Neural crest cell (in vitro differentiated cells): ENCODE data around the gene TMA16. TPM values are rescaled to one million over a fixed set of nuclear protein-coding genes. Genes with fewer than 3 reads are reported as not detected.

Experiments
- DNase-seq: peaks from one replicate; pipeline ENCODE4 v3.0.0; 2021; ENCODE audit warnings: low read depth, mixed read lengths, low spot score
- H3K27ac Mint-ChIP-seq: one replicate; pipeline ENCODE4 v1.8.0; 2021; ENCODE audit warnings: mild to moderate bottlenecking, mixed read lengths; ENCODE audit not compliant: unreplicated experiment
- H3K27me3 Mint-ChIP-seq: 2 replicates; pipeline ENCODE4 v1.8.0; 2021; ENCODE audit warnings: low read depth, mild to moderate bottlenecking, mixed read lengths
- H3K36me3 Mint-ChIP-seq: 2 replicates; pipeline ENCODE4 v1.8.0; 2021; ENCODE audit warnings: low read depth, mild to moderate bottlenecking, mixed read lengths
- H3K4me1 Mint-ChIP-seq: 2 replicates; pipeline ENCODE4 v1.8.0; 2021; ENCODE audit warnings: mixed read lengths
- H3K4me3 Mint-ChIP-seq: one replicate; pipeline ENCODE4 v1.8.0; 2021; ENCODE audit warnings: mild to moderate bottlenecking, mixed read lengths
- H3K9me3 Mint-ChIP-seq: 2 replicates; pipeline ENCODE4 v1.8.0; 2021; ENCODE audit warnings: mixed read lengths
- CTCF ChIP-seq: fragments of 200-600 bp; sonication (generic); conservative IDR thresholded peaks from 2 replicates; pipeline ENCODE4 v1.5.0; 2021; ENCODE audit warnings: antibody characterized with exemption, mild to moderate bottlenecking
- total RNA-seq: library from RNA; stranded (reverse); gene quantifications from 2 replicates; pipeline ENCODE4 v1.2.1, GENCODE V29; 2021

The TMA16 gene
- total RNA-seq, 1 donor from 2014 or later = 43.9 TPM

- no peak for DNase-seq
- TF ChIP-seq CTCF = no peak
- Mint-ChIP-seq H3K27me3 (no peaks in the 10 kb centered on the region), H3K4me1 (peaks cover 9% of the 10 kb centered on the region), H3K27ac (no peak overlapping the region), H3K36me3 (peaks cover 5% of the 10 kb centered on the region), H3K9me3 (no peaks in the 10 kb centered on the region), H3K4me3 (no peak overlapping the region)
These were observed 46.0 kb downstream of the TMA16 start for GRCh38 chr4:163540448-163540847.

GRCh38 chr4:163540977-163541376, 46.5 kb downstream of the TMA16 start:
- DNase-seq = no peak

GRCh38 chr4:163542275-163542674, 47.8 kb downstream of the TMA16 start:
- H3K27me3 Mint-ChIP-seq = no peaks in the 10 kb centered on the region
- no peak overlapping the region for H3K27ac Mint-ChIP-seq
- H3K4me1 Mint-ChIP-seq = peaks cover 3% of the 10 kb centered on the region
- no peak overlapping the region for H3K4me3 Mint-ChIP-seq
- DNase-seq = no peak
- no peak for TF ChIP-seq CTCF
- H3K36me3 Mint-ChIP-seq = peaks cover 3% of the 10 kb centered on the region
- no peaks in the 10 kb centered on the region for H3K9me3 Mint-ChIP-seq

More at GRCh38 chr4:163540977-163541376, 46.5 kb downstream of the TMA16 start:
- Mint-ChIP-seq H3K27me3 (no peaks in the 10 kb centered on the region), H3K27ac (no peak overlapping the region), H3K4me3 (no peak overlapping the region), H3K36me3 (peaks cover 3% of the 10 kb centered on the region), H3K9me3 (no peaks in the 10 kb centered on the region), H3K4me1 (peaks cover 9% of the 10 kb centered on the region)
- no peak for TF ChIP-seq CTCF

GRCh38 chr4:163544407-163545038, 50.0 kb downstream of the TMA16 start:
- peak; percentile 93 for TF ChIP-seq CTCF

GRCh38 chr4:163548481-163549243, 54.2 kb downstream of the TMA16 start:
- peak overlapping the region; percentile 76 for H3K4me3 Mint-ChIP-seq
- peak; percentile 82 for TF ChIP-seq CTCF
- no peak overlapping the region for H3K27ac Mint-ChIP-seq
- DNase-seq = no peak
- H3K4me1 Mint-ChIP-seq = peaks cover 10% of the 10 kb centered on the region
- H3K27me3 Mint-ChIP-seq = no peaks in the 10 kb centered on the region
- H3K9me3 Mint-ChIP-seq = no peaks in the 10 kb centered on the region
- H3K36me3 Mint-ChIP-seq = no peaks in the 10 kb centered on the region

More at GRCh38 chr4:163544407-163545038, 50.0 kb downstream of the TMA16 start:
- Mint-ChIP-seq H3K4me1 (peaks cover 7% of the 10 kb centered on the region), H3K4me3 (no peak overlapping the region), H3K27ac (no peak overlapping the region), H3K9me3 (no peaks in the 10 kb centered on the region), H3K36me3 (peaks cover 3% of the 10 kb centered on the region), H3K27me3 (no peaks in the 10 kb centered on the region)
- peak; percentile 68 for DNase-seq
